GM18498 (cell line): ENCODE results near the gene C1orf105.

Experiments used
- ATAC-seq: cut with Tn5 transposase; IDR thresholded peaks from one replicate; pipeline ENCODE4 v1.9.1; 2021; ENCODE audit warnings: mild to moderate bottlenecking, moderate library complexity; ENCODE audit not compliant: unreplicated experiment

The C1orf105 gene

GRCh38 chr1:172517545-172517944, 97.1 kb downstream of the C1orf105 start:
- no peak for ATAC-seq
